Neural crest cell (in vitro differentiated cells): ENCODE measurements around the gene ZNF653. TPM values are rescaled to one million over a fixed set of nuclear protein-coding genes. Genes with fewer than 3 reads are reported as not detected.

Source experiments
- DNase-seq: peaks from one replicate; pipeline ENCODE4 v3.0.0; 2021; ENCODE audit warnings: low read depth, mixed read lengths, low spot score
- H3K27ac Mint-ChIP-seq: one replicate; pipeline ENCODE4 v1.8.0; 2021; ENCODE audit warnings: mild to moderate bottlenecking, mixed read lengths; ENCODE audit not compliant: unreplicated experiment
- H3K27me3 Mint-ChIP-seq: 2 replicates; pipeline ENCODE4 v1.8.0; 2021; ENCODE audit warnings: low read depth, mild to moderate bottlenecking, mixed read lengths
- H3K36me3 Mint-ChIP-seq: 2 replicates; pipeline ENCODE4 v1.8.0; 2021; ENCODE audit warnings: low read depth, mild to moderate bottlenecking, mixed read lengths
- H3K4me1 Mint-ChIP-seq: 2 replicates; pipeline ENCODE4 v1.8.0; 2021; ENCODE audit warnings: mixed read lengths
- H3K4me3 Mint-ChIP-seq: one replicate; pipeline ENCODE4 v1.8.0; 2021; ENCODE audit warnings: mild to moderate bottlenecking, mixed read lengths
- H3K9me3 Mint-ChIP-seq: 2 replicates; pipeline ENCODE4 v1.8.0; 2021; ENCODE audit warnings: mixed read lengths
- total RNA-seq: library from RNA; stranded (reverse); gene quantifications from 2 replicates; pipeline ENCODE4 v1.2.1, GENCODE V29; 2021
- TF ChIP-seq, protein P1 (sequence below): fragments of 200-600 bp; sonication (generic); conservative IDR thresholded peaks from 2 replicates; pipeline ENCODE4 v1.5.0; 2021; ENCODE audit warnings: antibody characterized with exemption, mild to moderate bottlenecking

ZNF653 gene
- total RNA-seq, 1 donor from 2014 or later, result 19.0 TPM

DNA sequence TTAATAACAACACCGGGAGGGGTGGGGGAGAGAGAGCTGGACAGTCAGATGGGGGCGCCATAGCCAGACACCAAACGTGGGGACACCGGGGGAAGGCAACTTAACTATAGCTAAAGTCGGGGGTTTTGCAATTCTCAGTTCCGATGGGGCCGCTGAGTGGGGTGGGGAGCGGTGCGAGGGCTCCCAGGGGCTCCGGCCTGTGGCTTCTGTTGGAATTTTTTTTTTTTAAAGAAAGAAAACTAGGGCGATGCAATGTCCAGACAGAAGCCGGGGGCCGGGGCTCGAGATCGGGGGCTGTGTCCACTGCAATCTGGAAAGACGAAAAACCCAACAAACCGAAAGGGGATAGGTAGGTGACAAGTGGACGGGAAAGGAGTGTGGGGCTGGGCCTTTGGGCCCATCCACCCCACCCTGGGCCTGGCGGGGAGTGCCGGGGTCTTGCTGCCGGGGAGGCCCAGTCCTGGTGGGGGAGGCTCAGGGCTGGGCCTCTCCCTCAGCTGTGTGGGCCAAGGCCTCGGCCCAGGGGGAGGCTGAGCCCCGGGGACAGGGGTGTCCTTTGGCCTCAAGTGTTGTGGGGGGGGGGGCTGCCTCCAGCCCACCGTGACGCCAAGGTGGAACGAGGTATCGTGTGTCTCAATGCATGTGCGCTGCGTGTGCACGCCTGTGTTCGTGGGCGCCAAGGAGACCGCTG lies 52.9 kb downstream of the ZNF653 start:
- DNase-seq, result no peak
- peaks cover 13% of the 10 kb centered on the region for H3K4me1 Mint-ChIP-seq
- H3K27ac Mint-ChIP-seq, result peak overlapping the region; percentile 81
- no peaks in the 10 kb centered on the region for H3K9me3 Mint-ChIP-seq
- no peaks in the 10 kb centered on the region for H3K27me3 Mint-ChIP-seq
- no peaks in the 10 kb centered on the region for H3K36me3 Mint-ChIP-seq
- TF ChIP-seq, protein P1, sequence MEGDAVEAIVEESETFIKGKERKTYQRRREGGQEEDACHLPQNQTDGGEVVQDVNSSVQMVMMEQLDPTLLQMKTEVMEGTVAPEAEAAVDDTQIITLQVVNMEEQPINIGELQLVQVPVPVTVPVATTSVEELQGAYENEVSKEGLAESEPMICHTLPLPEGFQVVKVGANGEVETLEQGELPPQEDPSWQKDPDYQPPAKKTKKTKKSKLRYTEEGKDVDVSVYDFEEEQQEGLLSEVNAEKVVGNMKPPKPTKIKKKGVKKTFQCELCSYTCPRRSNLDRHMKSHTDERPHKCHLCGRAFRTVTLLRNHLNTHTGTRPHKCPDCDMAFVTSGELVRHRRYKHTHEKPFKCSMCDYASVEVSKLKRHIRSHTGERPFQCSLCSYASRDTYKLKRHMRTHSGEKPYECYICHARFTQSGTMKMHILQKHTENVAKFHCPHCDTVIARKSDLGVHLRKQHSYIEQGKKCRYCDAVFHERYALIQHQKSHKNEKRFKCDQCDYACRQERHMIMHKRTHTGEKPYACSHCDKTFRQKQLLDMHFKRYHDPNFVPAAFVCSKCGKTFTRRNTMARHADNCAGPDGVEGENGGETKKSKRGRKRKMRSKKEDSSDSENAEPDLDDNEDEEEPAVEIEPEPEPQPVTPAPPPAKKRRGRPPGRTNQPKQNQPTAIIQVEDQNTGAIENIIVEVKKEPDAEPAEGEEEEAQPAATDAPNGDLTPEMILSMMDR, result no peak
- peak overlapping the region; percentile 44 for H3K4me3 Mint-ChIP-seq

DNA sequence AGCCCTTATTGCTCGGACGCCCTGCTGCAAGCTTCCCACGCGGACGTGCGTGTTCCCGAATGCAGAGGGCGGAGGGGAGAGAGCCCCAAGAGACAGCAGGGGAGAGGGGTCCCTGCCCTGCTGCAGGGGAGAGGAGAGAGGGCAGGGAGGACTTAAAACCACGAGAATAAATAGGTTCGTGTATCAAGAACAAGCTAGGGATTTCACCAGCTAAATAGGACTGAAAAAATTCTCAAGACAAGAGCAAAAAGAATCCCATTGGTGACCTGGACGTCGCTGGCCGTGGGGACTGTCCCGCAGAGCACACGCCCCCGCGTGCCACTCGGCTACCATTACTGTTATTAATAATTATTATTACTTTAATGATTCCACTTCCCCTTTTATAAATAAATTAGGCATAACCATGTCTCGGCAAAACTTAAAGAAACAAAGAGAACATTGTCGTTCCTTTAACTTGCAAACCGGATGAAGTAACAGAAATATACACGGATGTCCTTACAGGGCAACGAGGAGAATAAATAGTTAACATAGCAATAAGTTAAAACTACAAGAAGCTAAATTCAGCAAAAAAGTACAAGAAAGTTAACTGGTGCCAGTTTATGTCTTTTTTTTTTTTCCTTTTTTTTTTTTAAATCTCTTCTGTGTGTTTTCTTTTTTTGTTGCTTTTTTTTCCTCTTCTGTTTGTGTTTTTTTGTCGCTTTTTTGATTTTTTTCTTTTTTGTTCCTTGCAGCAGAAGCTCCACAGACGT lies 53.6 kb downstream of the ZNF653 start:
- Mint-ChIP-seq H3K36me3 (no peaks in the 10 kb centered on the region), H3K27ac (peak overlapping the region; percentile 81), H3K4me1 (peaks cover 13% of the 10 kb centered on the region), H3K4me3 (peak overlapping the region; percentile 44), H3K9me3 (no peaks in the 10 kb centered on the region), H3K27me3 (no peaks in the 10 kb centered on the region)
- DNase-seq, result no peak
- TF ChIP-seq, protein P1, result no peak

DNA sequence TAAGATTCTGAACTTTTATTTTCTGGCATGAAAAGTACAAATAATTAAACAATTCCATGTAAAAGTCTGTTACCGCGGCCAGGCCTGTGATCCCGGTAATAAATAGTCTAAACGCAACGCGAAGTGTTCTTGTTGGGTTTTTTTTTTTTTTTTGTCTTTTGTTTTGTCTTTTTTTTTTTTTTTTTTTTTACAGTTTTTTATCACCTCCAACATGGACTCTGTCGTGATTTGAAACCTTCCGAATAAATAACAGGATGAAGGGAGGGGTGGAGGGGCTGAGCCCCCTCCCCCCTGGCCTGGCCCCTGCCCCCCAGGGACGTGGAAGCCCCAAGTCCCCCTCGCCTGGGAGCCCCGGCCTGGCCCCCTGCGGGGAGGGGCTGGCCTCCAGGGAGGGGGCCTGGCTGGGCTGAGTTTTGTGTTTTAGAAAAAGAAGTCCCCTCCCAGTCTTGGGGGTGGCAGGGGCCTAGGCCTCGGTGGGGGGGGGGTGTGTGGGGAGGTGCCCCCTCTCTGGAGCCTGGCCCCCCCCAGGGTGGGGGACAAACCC lies 54.2 kb downstream of the ZNF653 start:
- Mint-ChIP-seq H3K27ac (no peak overlapping the region), H3K4me1 (peaks cover 13% of the 10 kb centered on the region), H3K9me3 (no peaks in the 10 kb centered on the region), H3K27me3 (no peaks in the 10 kb centered on the region), H3K4me3 (no peak overlapping the region), H3K36me3 (no peaks in the 10 kb centered on the region)
- no peak for DNase-seq
- TF ChIP-seq, protein P1, result no peak

DNA sequence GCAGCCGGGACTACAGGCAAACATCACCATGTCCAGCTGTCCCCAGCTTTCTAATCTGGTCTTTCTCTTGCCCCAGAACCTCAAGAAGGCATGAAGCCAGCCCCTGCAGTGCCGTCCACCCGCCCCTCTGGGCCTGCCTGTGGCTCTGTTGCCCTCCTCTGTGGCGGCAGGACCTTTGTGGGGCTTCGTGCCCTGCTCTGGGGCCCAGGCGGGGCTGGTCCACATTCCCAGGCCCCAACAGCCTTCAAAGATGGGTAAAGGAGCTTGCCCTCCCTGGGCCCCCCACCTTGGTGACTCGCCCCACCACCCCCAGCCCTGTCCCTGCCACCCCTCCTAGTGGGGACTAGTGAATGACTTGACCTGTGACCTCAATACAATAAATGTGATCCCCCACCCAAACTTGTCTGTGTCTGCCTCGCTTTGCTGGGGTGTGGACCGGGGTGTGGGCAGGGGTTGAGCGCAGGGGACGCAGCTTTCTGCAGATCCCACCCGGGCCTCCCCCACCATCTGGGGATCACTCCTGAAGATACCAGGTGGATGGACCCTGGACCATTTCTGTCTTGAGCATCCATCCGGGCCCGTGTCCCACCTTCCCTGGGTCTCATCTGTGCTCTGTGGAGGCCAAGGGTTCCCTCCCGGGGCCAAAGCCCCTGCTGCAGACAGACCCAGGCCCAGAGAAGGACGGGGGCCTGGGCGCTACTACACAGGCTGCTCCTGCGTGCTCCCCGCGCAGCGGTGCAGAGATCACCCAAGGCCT lies 54.9 kb downstream of the ZNF653 start:
- Mint-ChIP-seq H3K27ac (peak overlapping the region; percentile 27), H3K4me1 (peaks cover 13% of the 10 kb centered on the region), H3K36me3 (no peaks in the 10 kb centered on the region), H3K9me3 (no peaks in the 10 kb centered on the region), H3K4me3 (peak overlapping the region; percentile 41), H3K27me3 (no peaks in the 10 kb centered on the region)
- TF ChIP-seq, protein P1, result no peak
- no peak for DNase-seq

DNA sequence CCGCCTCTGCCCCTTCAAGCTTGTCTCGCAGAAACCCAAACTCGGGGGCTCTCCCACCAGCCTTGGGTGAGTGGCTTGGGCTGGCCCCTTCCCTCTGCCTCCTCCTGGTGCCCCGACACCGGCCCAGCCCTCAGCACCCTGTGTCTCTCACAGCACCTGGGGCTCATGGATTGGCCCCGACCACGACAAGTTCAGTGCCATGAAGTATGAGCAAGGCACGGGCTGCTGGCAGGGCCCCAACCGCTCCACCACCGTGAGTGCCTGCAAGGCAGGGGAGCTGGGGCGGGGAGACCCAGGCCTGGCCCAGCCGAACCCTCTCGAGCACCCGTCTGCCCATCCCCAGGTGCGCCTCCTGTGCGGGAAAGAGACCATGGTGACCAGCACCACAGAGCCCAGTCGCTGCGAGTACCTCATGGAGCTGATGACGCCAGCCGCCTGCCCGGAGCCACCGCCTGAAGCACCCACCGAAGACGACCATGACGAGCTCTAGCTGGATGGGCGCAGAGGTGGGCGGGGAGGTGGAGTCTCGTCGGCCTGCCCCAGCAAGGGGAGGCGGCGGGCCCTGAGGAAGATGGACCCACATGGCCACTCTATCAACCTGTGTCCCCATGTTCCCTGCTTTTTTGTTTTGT lies 56.6 kb downstream of the ZNF653 start:
- Mint-ChIP-seq H3K4me3 (no peak overlapping the region), H3K27ac (no peak overlapping the region), H3K4me1 (peaks cover 13% of the 10 kb centered on the region), H3K36me3 (no peaks in the 10 kb centered on the region), H3K27me3 (no peaks in the 10 kb centered on the region), H3K9me3 (no peaks in the 10 kb centered on the region)
- TF ChIP-seq, protein P1, result no peak
- DNase-seq, result no peak
